Measurements from ENCODE around the gene C2orf81. TPM values are rescaled to one million over a fixed set of nuclear protein-coding genes. Genes with fewer than 3 reads are reported as not detected.
A peak's percentile ranks its signal among the peaks of the same experiment; 100 is the strongest.
"Not testable (repeated sequence)": the region's sequence is repeated elsewhere in the genome, so short reads cannot be mapped to it uniquely, and the experiment has no call there.

The C2orf81 gene
- total and polyA plus RNA-seq, 12 donors = 0.52 to 1.7 (median 1.2) TPM

GRCh38 chr2:74425523-74425922, 4.1 kb upstream of the C2orf81 start:
- H3K4me3 ChIP-seq = no peak overlapping the region
- no peak for TF ChIP-seq CTCF (IDR thresholded peaks at IDR 0.05)
- 84 to 85% methylated on average over 7 of the region's 7 CpGs for WGBS, 2 donors
- DNase-seq (no peak), ATAC-seq (no peak)
- H3K27me3 ChIP-seq = no peaks in the 10 kb centered on the region
- H3K27ac ChIP-seq = no peak overlapping the region
- peaks cover 0 to 62% (median 45%) of the 10 kb centered on the region in 9 donors for H3K36me3 ChIP-seq
- H3K4me1 ChIP-seq = peaks cover 0 to 17% (median 14%) of the 10 kb centered on the region in 9 donors
- intact Hi-C loops (cut with DNase I) = no loop called here
- no peaks in the 10 kb centered on the region for H3K9me3 ChIP-seq

GRCh38 chr2:74424995-74425406, 3.6 kb upstream of the C2orf81 start:
- DNase-seq = no peak
- no peak for ATAC-seq
- H3K27me3 ChIP-seq = no peaks in the 10 kb centered on the region
- H3K4me3 ChIP-seq = no peak overlapping the region
- peaks cover 0 to 56% (median 40%) of the 10 kb centered on the region in 9 donors for H3K36me3 ChIP-seq
- no peaks in the 10 kb centered on the region for H3K9me3 ChIP-seq
- intact Hi-C loops (cut with DNase I) = no loop called here
- 79% methylated on average over 5 of the region's 5 CpGs for WGBS, 2 donors
- no peak overlapping the region for H3K27ac ChIP-seq
- peaks cover 0 to 19% (median 15%) of the 10 kb centered on the region in 9 donors for H3K4me1 ChIP-seq
- TF ChIP-seq CTCF (IDR thresholded peaks at IDR 0.05) = no peak

GRCh38 chr2:74424139-74424992, 2.9 kb upstream of the C2orf81 start:
- H3K27me3 ChIP-seq = no peaks in the 10 kb centered on the region
- H3K4me3 ChIP-seq = no peak overlapping the region
- H3K9me3 ChIP-seq = no peaks in the 10 kb centered on the region
- peaks cover 0 to 50% (median 33%) of the 10 kb centered on the region in 9 donors for H3K36me3 ChIP-seq
- 82 to 85% methylated on average over 5 of the region's 5 CpGs for WGBS, 2 donors
- no peak overlapping the region for H3K27ac ChIP-seq
- H3K4me1 ChIP-seq = peaks cover 0 to 23% (median 15%) of the 10 kb centered on the region in 9 donors
- intact Hi-C loops (cut with DNase I) = no loop called here
- ATAC-seq (no peak), DNase-seq (no peak)
- TF ChIP-seq CTCF (IDR thresholded peaks at IDR 0.05) = no peak

GRCh38 chr2:74423231-74424095, 2.0 kb upstream of the C2orf81 start:
- H3K36me3 ChIP-seq = peaks cover 0 to 41% (median 24%) of the 10 kb centered on the region in 9 donors
- H3K27me3 ChIP-seq = no peaks in the 10 kb centered on the region
- peaks cover 3 to 32% (median 23%) of the 10 kb centered on the region in 9 donors for H3K4me1 ChIP-seq
- no peaks in the 10 kb centered on the region for H3K9me3 ChIP-seq
- H3K4me3 ChIP-seq = no peak overlapping the region
- 76 to 79% methylated on average over 9 of the region's 9 CpGs for WGBS, 2 donors
- intact Hi-C loops (cut with DNase I) = no loop called here
- no peak overlapping the region for H3K27ac ChIP-seq
- ATAC-seq (no peak), DNase-seq (no peak)
- no peak for TF ChIP-seq CTCF (IDR thresholded peaks at IDR 0.05)

GRCh38 chr2:74420443-74421103, 846 bp downstream of the C2orf81 start:
- not testable (repeated sequence) for DNase-seq, ATAC-seq, H3K9me3 ChIP-seq
- peaks cover 0 to 12% (median 0%) of the 10 kb centered on the region in 7 donors for H3K27me3 ChIP-seq
- H3K36me3 ChIP-seq = peaks cover 0 to 12% (median 5%) of the 10 kb centered on the region in 9 donors
- 79% methylated on average over 19 of the region's 19 CpGs for WGBS, 2 donors
- peaks cover 4 to 44% (median 35%) of the 10 kb centered on the region in 9 donors for H3K4me1 ChIP-seq
- H3K27ac ChIP-seq = peak overlapping the region in 2 of 10 donors; percentile 63 to 66
- intact Hi-C loops (cut with DNase I) = loop anchor here in 1 of 10 donors (2.0 kb wide), 1 partner anchor 18 kb away; no protein-coding TSS in a partner anchor
- peak overlapping the region in 8 of 10 donors; percentile 55 to 93 (median 74) for H3K4me3 ChIP-seq

Data from heart right ventricle (tissue), 16 donors.